ENCODE measurements around the gene RIN2. TPM values are rescaled to one million over a fixed set of nuclear protein-coding genes. Genes with fewer than 3 reads are reported as not detected.

RIN2 gene
- total RNA-seq, 1 experiment from 2014 or later, result 1.5 TPM

GRCh38 chr20:19771031-19771430 is 13.0 kb downstream of the RIN2 start:
- intact Hi-C loops (cut with micrococcal nuclease), result no loop called here
- BruUV-seq (replicated peaks), result no TSS peak
- CTCF ChIA-PET, result no interaction called here

More at GRCh38 chr20:19771031-19771430, 13.0 kb downstream of the RIN2 start:
- Histone ChIP-seq H3K9ac (ENCODE audit: low read length) (no peak overlapping the region), H4K20me1 (ENCODE audit: insufficient read depth) (no peaks in the 10 kb centered on the region), H3K79me2 (ENCODE audit: insufficient read depth, low read length) (no peaks in the 10 kb centered on the region), H3K27ac (ENCODE audit: low read depth, low read length) (no peak overlapping the region), H2AFZ (ENCODE audit: low read depth, low read length, poor library complexity, severe bottlenecking) (no peak overlapping the region), H3K4me2 (ENCODE audit: low read length) (no peak overlapping the region), H3K27me3 (ENCODE audit: insufficient read depth, low read length) (no peaks in the 10 kb centered on the region), H3K36me3 (ENCODE audit: control insufficient read depth in 1 of 2, insufficient read depth in 2 of 2, low read length in 2 of 2) (no peaks in the 10 kb centered on the region), H3K9me3 (ENCODE audit: control insufficient read depth in 1 of 2, insufficient read depth in 1 of 2, low read depth in 1 of 2, low read length in 2 of 2) (no peaks in the 10 kb centered on the region), H3K9me2 (ENCODE audit: insufficient read depth) (no peaks in the 10 kb centered on the region), H3K4me1 (ENCODE audit: control insufficient read depth in 1 of 2, insufficient read depth in 2 of 2, low read length in 2 of 2) (peaks cover 0 to 8% of the 10 kb centered on the region in 2 experiments; a peak in 2 of 4 replicates), H3K4me3 (replicated peaks in 1 of 2; ENCODE audit: low read depth in 1 of 2, low read length in 2 of 2) (no peak overlapping the region)
- TF ChIP-seq CBX3 (IDR thresholded peaks at IDR 0.05; ENCODE audit: low read depth) (no peak), EZH2 (IDR thresholded peaks at IDR 0.05) (no peak), TCF7L2 (IDR thresholded peaks at IDR 0.05; ENCODE audit: borderline replicate concordance, extremely low read depth, insufficient read depth, insufficient read length) (no peak), SRF (IDR thresholded peaks at IDR 0.05; ENCODE audit: low read depth) (no peak), ELF1 (IDR thresholded peaks at IDR 0.05; ENCODE audit: borderline replicate concordance, low read depth) (no peak), ZBTB33 (IDR thresholded peaks at IDR 0.05; ENCODE audit: extremely low read depth, insufficient replicate concordance, low read length) (no peak)
- TF ChIP-seq, protein P1, sequence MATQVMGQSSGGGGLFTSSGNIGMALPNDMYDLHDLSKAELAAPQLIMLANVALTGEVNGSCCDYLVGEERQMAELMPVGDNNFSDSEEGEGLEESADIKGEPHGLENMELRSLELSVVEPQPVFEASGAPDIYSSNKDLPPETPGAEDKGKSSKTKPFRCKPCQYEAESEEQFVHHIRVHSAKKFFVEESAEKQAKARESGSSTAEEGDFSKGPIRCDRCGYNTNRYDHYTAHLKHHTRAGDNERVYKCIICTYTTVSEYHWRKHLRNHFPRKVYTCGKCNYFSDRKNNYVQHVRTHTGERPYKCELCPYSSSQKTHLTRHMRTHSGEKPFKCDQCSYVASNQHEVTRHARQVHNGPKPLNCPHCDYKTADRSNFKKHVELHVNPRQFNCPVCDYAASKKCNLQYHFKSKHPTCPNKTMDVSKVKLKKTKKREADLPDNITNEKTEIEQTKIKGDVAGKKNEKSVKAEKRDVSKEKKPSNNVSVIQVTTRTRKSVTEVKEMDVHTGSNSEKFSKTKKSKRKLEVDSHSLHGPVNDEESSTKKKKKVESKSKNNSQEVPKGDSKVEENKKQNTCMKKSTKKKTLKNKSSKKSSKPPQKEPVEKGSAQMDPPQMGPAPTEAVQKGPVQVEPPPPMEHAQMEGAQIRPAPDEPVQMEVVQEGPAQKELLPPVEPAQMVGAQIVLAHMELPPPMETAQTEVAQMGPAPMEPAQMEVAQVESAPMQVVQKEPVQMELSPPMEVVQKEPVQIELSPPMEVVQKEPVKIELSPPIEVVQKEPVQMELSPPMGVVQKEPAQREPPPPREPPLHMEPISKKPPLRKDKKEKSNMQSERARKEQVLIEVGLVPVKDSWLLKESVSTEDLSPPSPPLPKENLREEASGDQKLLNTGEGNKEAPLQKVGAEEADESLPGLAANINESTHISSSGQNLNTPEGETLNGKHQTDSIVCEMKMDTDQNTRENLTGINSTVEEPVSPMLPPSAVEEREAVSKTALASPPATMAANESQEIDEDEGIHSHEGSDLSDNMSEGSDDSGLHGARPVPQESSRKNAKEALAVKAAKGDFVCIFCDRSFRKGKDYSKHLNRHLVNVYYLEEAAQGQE (IDR thresholded peaks at IDR 0.05; ENCODE audit: low read depth), result no peak
- DNase-seq (ENCODE audit: low read depth, low spot score), result no peak
- ChIA-PET RAD21 (ENCODE audit: low non-redundant PET in 1 of 2, low total read pairs in 2 of 2, uncharacterized antibody in 2 of 2, unreplicated experiment in 2 of 2) (no interaction called here), POLR2A (no interaction called here)
- ATAC-seq, result no peak

Data from HCT116 (cell line).